K562 (cell line): ENCODE measurements around the gene IL1RN. TPM values are rescaled to one million over a fixed set of nuclear protein-coding genes. Genes with fewer than 3 reads are reported as not detected.

Experiments used
- ATF1 ChIP-seq, 2 experiments: fragments of 450-650 bp in 1 of 2; IDR thresholded peaks; 2 replicates each; pipeline ENCODE4 v1.6.1; 2016; ENCODE audit warnings: missing compliant biosample characterization in 1 of 2, missing genetic modification characterization in 1 of 2
- BACH1 ChIP-seq: fragments of 200-800 bp; sonication (Bioruptor generic); IDR thresholded peaks from 2 replicates; pipeline ENCODE4 v1.6.1; 2016; ENCODE audit warnings: missing genetic modification characterization, missing compliant biosample characterization
- CBFA2T3 ChIP-seq: fragments of 450-650 bp; IDR thresholded peaks from 2 replicates; pipeline ENCODE4 v1.6.1; 2017
- CBX1 ChIP-seq: sonication (generic); IDR thresholded peaks from 2 replicates; pipeline ENCODE4 v1.6.1; 2016; ENCODE audit warnings: antibody characterized with exemption, low read depth, mild to moderate bottlenecking
- CEBPB ChIP-seq: fragments of 450-650 bp; IDR thresholded peaks from 2 replicates; pipeline ENCODE4 v1.6.1; 2016; ENCODE audit warnings: missing genetic modification characterization, missing compliant biosample characterization
- CREBBP ChIP-seq: IDR thresholded peaks from one replicate; pipeline ENCODE4 v1.6.1; 2012; ENCODE audit warnings: low read depth, mild to moderate bottlenecking, control low read depth, inconsistent platforms, low read length
- HDAC3 ChIP-seq: fragments of 450-650 bp; IDR thresholded peaks from 2 replicates; pipeline ENCODE4 v1.6.1; 2018; ENCODE audit warnings: borderline replicate concordance, mild to moderate bottlenecking, moderate library complexity; ENCODE audit not compliant: partially characterized antibody
- KDM2B ChIP-seq: fragments of 250-450 bp; sonication (Bioruptor Pico); IDR thresholded peaks from 2 replicates; pipeline ENCODE4 v1.8.0; 2021; ENCODE audit warnings: mild to moderate bottlenecking, moderate library complexity
- NFE2 ChIP-seq: IDR thresholded peaks from 2 replicates; pipeline ENCODE4 v1.6.1; 2014; ENCODE audit warnings: antibody characterized with exemption, low read depth
- SRSF7 ChIP-seq: fragments of 200-400 bp; formaldehyde crosslinking; optimal IDR thresholded peaks from 2 replicates; pipeline ENCODE3; 2017; ENCODE audit warnings: mild to moderate bottlenecking, low read depth, low read length
- SUPT5H ChIP-seq: fragments of 450-650 bp; IDR thresholded peaks from 2 replicates; pipeline ENCODE4 v1.6.1; 2016
- TCF3 ChIP-seq: sonication (generic); formaldehyde crosslinking; IDR thresholded peaks from 2 replicates; pipeline ENCODE4 v1.4.0; 2020; ENCODE audit warnings: mild to moderate bottlenecking, missing genetic modification reagents
- ZBTB26 ChIP-seq: fragments of 450-650 bp; formaldehyde crosslinking; IDR thresholded peaks from 2 replicates; pipeline ENCODE4 v1.4.0; 2022; ENCODE audit warnings: missing genetic modification characterization
- polyA plus RNA-seq, 8 experiments: library from polyadenylated mRNA; depleted of rRNA in 4 of 8; stranded (reverse) in 5 of 8; unstranded in 3 of 8; fragments of >200 nt; fragmentation: Nextera tagmentation in 2 of 8; fragmentation: Illumina TruSeq in 1 of 8; extraction: Ambion mirVana in 2 of 8; extraction: Trizol in 1 of 8; gene quantifications; 2 replicates each; pipeline versions ENCODE4 v1.2.1 to v1.2.3, GENCODE V29; 2011 to 2014; ENCODE audit warnings: inconsistent platforms in 1 of 8, missing spikeins in 1 of 8
- total RNA-seq, 7 experiments: library from RNA; depleted of rRNA in 6 of 7; stranded (reverse); fragments of >200 nt in 6 of 7; fragmentation: Illumina TruSeq in 2 of 7; extraction: Trizol in 2 of 7; gene quantifications; 2 replicates each; pipeline versions ENCODE4 v1.2.1 to v1.2.3, GENCODE V29; 2011 to 2021; ENCODE audit warnings: low replicate concordance in 1 of 7
- TF ChIP-seq, protein P1 (sequence below), 2 experiments: fragments of 450-650 bp; formaldehyde crosslinking in 1 of 2; IDR thresholded peaks; 2 replicates each; pipeline versions ENCODE4 v1.4.0 to v1.6.1; 2014 to 2020; ENCODE audit warnings: mild to moderate bottlenecking in 2 of 2, borderline replicate concordance in 1 of 2, low read depth in 1 of 2
- TF ChIP-seq, protein P2 (sequence below): fragments of 450-650 bp; formaldehyde crosslinking; IDR thresholded peaks from 2 replicates; pipeline ENCODE4 v1.4.0; 2020; ENCODE audit warnings: mild to moderate bottlenecking, moderate library complexity

Gene IL1RN
- total and polyA plus RNA-seq, 9 of the 15 experiments (the other 6 are each of a cell fraction or from before 2014, with no cell fraction given), result 0.13 TPM; not detected in 8

DNA sequence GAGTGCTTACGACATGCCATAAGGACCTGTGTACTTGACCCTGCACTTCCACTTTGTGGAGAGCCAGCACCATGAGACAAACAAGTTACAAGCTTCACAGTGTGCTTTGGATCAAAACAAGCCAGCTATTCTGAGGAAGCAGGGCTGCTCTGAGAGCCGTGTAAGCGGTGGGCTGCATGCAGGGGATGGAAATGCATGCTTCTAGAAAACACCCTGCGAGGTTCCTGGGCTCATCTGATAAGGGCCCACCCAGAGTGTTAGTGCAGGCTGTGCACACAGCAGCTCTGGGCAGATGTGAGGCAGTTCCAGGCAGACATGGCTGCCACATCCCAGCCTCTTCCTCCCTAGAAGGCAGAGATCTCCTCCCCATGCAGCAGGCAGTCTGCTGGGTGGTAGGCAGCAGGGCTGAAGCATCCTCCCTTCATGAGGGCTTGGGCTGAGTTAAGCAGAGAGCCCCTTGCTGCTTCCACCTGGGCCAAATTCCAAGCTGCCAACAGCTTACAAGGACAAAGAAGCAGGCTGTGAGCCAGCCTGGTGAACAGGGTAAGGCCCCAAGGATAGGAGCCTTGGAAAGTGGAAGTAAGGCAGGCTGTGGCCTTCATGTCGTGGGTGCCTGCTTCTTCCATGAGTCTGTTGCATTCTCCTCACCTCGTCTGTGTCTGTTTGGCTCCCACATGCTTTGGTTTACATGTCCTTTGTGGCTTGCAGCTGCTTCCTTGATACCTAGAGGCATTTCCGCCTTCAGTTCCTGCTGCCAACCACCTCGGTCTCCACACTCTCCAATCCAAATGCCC is 54.1 kb downstream of the IL1RN start (continued):
- TF ChIP-seq, protein P1, sequence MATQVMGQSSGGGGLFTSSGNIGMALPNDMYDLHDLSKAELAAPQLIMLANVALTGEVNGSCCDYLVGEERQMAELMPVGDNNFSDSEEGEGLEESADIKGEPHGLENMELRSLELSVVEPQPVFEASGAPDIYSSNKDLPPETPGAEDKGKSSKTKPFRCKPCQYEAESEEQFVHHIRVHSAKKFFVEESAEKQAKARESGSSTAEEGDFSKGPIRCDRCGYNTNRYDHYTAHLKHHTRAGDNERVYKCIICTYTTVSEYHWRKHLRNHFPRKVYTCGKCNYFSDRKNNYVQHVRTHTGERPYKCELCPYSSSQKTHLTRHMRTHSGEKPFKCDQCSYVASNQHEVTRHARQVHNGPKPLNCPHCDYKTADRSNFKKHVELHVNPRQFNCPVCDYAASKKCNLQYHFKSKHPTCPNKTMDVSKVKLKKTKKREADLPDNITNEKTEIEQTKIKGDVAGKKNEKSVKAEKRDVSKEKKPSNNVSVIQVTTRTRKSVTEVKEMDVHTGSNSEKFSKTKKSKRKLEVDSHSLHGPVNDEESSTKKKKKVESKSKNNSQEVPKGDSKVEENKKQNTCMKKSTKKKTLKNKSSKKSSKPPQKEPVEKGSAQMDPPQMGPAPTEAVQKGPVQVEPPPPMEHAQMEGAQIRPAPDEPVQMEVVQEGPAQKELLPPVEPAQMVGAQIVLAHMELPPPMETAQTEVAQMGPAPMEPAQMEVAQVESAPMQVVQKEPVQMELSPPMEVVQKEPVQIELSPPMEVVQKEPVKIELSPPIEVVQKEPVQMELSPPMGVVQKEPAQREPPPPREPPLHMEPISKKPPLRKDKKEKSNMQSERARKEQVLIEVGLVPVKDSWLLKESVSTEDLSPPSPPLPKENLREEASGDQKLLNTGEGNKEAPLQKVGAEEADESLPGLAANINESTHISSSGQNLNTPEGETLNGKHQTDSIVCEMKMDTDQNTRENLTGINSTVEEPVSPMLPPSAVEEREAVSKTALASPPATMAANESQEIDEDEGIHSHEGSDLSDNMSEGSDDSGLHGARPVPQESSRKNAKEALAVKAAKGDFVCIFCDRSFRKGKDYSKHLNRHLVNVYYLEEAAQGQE (IDR thresholded peaks at IDR 0.05; ENCODE audit: borderline replicate concordance), result 0 out of 2 replicates have a peak, but pooled peaks have one; percentile 23
- TF ChIP-seq, protein P1 (CRISPR knock-in tag; IDR thresholded peaks at IDR 0.05; ENCODE audit: low read depth), result no peak
- no peak for TF ChIP-seq HDAC3
- 0 out of 2 replicates have a peak, but pooled peaks have one; percentile 8 for TF ChIP-seq CEBPB (tag)
- no peak for TF ChIP-seq ATF1 (CRISPR knock-in tag; IDR thresholded peaks at IDR 0.05)
- TF ChIP-seq ATF1 (tag; IDR thresholded peaks at IDR 0.05), result no peak
- TF ChIP-seq, protein P2, sequence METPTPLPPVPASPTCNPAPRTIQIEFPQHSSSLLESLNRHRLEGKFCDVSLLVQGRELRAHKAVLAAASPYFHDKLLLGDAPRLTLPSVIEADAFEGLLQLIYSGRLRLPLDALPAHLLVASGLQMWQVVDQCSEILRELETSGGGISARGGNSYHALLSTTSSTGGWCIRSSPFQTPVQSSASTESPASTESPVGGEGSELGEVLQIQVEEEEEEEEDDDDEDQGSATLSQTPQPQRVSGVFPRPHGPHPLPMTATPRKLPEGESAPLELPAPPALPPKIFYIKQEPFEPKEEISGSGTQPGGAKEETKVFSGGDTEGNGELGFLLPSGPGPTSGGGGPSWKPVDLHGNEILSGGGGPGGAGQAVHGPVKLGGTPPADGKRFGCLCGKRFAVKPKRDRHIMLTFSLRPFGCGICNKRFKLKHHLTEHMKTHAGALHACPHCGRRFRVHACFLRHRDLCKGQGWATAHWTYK, result no peak
- TF ChIP-seq KDM2B (CRISPR knock-in tag), result no peak
- no peak for TF ChIP-seq SUPT5H
- TF ChIP-seq CREBBP, result no peak
- TF ChIP-seq TCF3, result no peak
- no peak for TF ChIP-seq BACH1
- no peak for TF ChIP-seq CBX1
- no peak for TF ChIP-seq NFE2
- TF ChIP-seq ZBTB26 (CRISPR knock-in tag), result no peak
- TF ChIP-seq CBFA2T3, result peak; percentile 51
- no peak for TF ChIP-seq SRSF7
